ENCODE data around the gene SASH1. TPM values are rescaled to one million over a fixed set of nuclear protein-coding genes. Genes with fewer than 3 reads are reported as not detected.

SASH1 gene
- total and polyA plus RNA-seq, 11 donors: 10.7 to 47.5 (median 28.2) TPM

GRCh38 chr6:148460876-148461646 is 118.4 kb downstream of the SASH1 start:
- intact Hi-C loops (cut with DNase I): loop anchor here in 9 of 10 donors (5.0 to 10.0 kb wide), 8 partner anchors 116 to 956 kb away; partner anchors contain the start of genes SASH1 (in 7 of the 9) and SAMD5 (in 4 of the 9)
- peak overlapping the region in 7 of 12 donors; percentile 7 to 58 (median 35) for H3K27ac ChIP-seq
- H3K36me3 ChIP-seq: peaks cover 0 to 6% (median 0%) of the 10 kb centered on the region in 9 donors
- no peak overlapping the region for H3K4me3 ChIP-seq
- peaks cover 0 to 55% (median 40%) of the 10 kb centered on the region in 12 donors for H3K4me1 ChIP-seq
- no peak for TF ChIP-seq CTCF (IDR thresholded peaks at IDR 0.05)
- no peak for TF ChIP-seq POLR2A (IDR thresholded peaks at IDR 0.05)
- WGBS, 4 donors: 65 to 76% (median 71%) methylated on average over 6 of the region's 6 CpGs
- H3K9me3 ChIP-seq: no peaks in the 10 kb centered on the region
- ATAC-seq: peak in 2 of 4 donors; percentile 3 to 31
- no peak for DNase-seq
- H3K27me3 ChIP-seq: no peaks in the 10 kb centered on the region

GRCh38 chr6:148461986-148462577 is 119.4 kb downstream of the SASH1 start:
- H3K4me3 ChIP-seq: no peak overlapping the region
- ATAC-seq: peak in 2 of 4 donors; percentile 25 to 43
- WGBS, 4 donors: 38 to 66% (median 40%) methylated on average over 2 of the region's 2 CpGs
- peaks cover 0 to 6% (median 0%) of the 10 kb centered on the region in 9 donors for H3K36me3 ChIP-seq
- H3K9me3 ChIP-seq: no peaks in the 10 kb centered on the region
- H3K27ac ChIP-seq: peak overlapping the region in 7 of 12 donors; percentile 7 to 58 (median 35)
- intact Hi-C loops (cut with DNase I): loop anchor here in 9 of 10 donors (2.0 to 10.0 kb wide), 9 partner anchors 117 to 957 kb away; partner anchors contain the start of genes SASH1 (in 8 of the 9) and SAMD5 (in 4 of the 9)
- H3K4me1 ChIP-seq: peaks cover 0 to 65% (median 47%) of the 10 kb centered on the region in 12 donors
- DNase-seq: no peak
- no peaks in the 10 kb centered on the region for H3K27me3 ChIP-seq
- TF ChIP-seq POLR2A (IDR thresholded peaks at IDR 0.05) (no peak), CTCF (IDR thresholded peaks at IDR 0.05) (no peak)

- H3K9me3 ChIP-seq: no peaks in the 10 kb centered on the region
- no peaks in the 10 kb centered on the region for H3K27me3 ChIP-seq
- WGBS, 4 donors: 68 to 87% (median 86%) methylated on average over 2 of the region's 2 CpGs
- no peak overlapping the region for H3K4me3 ChIP-seq
- H3K4me1 ChIP-seq: peaks cover 0 to 78% (median 51%) of the 10 kb centered on the region in 12 donors
- TF ChIP-seq CTCF (IDR thresholded peaks at IDR 0.05) (no peak), POLR2A (IDR thresholded peaks at IDR 0.05) (no peak)
- intact Hi-C loops (cut with DNase I): loop anchor here (1.0 to 10.0 kb wide), 11 partner anchors 119 to 959 kb away; partner anchors contain the start of genes SASH1 (in 9 of the 10) and SAMD5 (in 4 of the 10)
- H3K27ac ChIP-seq: peak overlapping the region in 4 of 12 donors; percentile 17 to 58 (median 38)
- ATAC-seq (no peak), DNase-seq (no peak)
- peaks cover 0 to 4% (median 0%) of the 10 kb centered on the region in 9 donors for H3K36me3 ChIP-seq
These were observed 121.0 kb downstream of the SASH1 start for GRCh38 chr6:148463671-148464070.

Measured in heart left ventricle (tissue), 16 donors.